NOMO-1 treated with DMSO at 0.1 percent for 48 hours (cell line): Measurements from ENCODE around the gene SHBG.

ENCODE experiments used
- DNase-seq: peaks from one replicate; lab custom pipeline; 2025; ENCODE audit not compliant: unreplicated experiment; lab: John Stamatoyannopoulos, UW

Gene SHBG

DNA sequence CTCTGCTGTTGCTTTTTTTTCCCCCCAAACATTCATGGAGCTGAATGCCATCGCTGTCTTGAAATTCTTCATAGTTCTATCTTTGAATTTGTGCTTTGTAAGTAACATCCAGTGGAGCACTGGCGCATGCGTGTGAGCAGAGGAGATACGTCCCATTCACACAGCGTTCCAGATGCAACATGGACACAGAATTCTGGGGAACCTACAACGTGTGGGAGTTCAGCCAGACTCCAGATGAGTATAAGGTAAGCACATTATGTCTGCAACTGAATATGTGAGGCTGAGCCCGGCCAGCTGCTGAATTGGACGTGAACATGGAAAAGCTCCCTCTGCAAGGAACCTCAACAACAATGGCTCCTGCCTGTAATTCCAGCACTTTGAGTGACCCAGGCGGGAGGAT lies 16.5 kb downstream of the SHBG start:
- DNase-seq, result no peak

DNA sequence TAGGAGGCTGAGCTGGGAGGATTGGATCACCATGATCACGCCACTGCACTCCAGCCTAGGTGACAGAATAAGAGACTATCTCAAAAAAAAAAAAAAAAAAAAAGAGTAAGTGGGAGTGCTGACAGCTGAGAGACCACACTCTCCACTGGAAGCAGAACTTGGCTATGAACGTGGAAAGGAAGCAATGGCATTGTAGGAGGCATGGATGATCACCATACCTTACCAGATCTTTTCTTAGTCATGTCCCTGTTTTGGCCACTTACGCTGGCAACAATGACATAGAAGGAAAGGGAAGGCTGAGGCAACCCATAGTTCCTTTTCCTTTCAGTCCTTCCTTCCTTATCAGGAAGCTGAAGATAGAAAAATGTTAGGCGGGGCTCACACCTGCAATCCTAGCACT lies 17.1 kb downstream of the SHBG start:
- no peak for DNase-seq

DNA sequence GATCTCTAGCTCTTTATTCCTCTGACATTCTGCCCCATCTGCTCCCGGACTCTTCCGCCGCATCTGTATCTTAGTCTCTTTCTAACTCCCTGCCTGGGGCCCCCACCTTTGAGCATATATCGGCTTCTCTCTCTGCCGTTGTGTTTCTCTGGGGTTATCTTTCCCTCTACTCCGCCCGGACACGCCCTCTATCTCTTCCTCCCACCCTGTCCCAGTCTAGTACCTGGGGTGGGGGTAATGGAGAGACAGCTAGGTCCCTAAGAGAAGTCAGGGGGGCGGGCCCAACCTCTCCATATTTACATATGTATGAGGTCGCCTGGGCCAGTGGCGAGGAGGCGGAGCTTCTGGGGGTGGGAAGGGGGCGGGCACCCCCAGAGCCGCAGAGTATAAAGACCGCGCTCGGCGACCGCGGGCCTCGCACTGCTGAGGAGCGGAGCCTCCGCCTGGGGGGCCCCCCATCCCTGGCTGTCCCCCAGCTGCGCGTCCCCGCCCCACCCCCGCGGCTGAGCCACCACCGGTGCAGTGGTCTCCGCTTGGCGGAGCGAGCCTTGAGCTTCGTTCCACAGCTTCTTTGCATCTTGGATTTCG lies 20.7 kb downstream of the SHBG start, which contains the start of gene ATP1B2:
Gene ATP1B2 (plus strand): TSS at position 418 of the 588 bp plus-strand sequence. CDS start 593 bp downstream, outside the sequence.
- DNase-seq, result peak; percentile 47

DNA sequence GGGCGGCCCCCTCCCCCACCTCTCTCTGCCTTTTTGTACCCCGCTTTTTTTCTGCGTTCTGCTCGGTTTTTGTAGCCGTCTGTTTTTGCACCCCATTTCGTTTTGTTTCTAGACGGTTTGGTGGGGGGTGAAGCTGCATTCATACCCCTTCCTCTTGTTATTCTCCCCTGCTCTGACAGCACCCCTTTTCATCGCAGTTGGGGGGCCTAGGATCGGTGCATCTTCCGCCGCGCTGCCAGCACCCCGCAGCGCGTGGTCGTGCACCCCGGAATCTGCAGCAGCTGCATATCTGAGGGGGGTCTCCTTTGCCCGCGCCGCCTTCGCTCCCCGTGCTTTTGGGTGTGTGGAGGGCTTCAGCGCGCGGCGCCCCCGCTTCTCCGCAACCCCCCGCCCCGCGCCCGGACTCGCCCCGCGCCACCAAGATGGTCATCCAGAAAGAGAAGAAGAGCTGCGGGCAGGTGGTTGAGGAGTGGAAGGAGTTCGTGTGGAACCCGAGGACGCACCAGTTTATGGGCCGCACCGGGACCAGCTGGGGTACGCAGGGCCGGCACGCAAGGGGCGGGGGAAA lies 21.2 kb downstream of the SHBG start:
- DNase-seq, result no peak

DNA sequence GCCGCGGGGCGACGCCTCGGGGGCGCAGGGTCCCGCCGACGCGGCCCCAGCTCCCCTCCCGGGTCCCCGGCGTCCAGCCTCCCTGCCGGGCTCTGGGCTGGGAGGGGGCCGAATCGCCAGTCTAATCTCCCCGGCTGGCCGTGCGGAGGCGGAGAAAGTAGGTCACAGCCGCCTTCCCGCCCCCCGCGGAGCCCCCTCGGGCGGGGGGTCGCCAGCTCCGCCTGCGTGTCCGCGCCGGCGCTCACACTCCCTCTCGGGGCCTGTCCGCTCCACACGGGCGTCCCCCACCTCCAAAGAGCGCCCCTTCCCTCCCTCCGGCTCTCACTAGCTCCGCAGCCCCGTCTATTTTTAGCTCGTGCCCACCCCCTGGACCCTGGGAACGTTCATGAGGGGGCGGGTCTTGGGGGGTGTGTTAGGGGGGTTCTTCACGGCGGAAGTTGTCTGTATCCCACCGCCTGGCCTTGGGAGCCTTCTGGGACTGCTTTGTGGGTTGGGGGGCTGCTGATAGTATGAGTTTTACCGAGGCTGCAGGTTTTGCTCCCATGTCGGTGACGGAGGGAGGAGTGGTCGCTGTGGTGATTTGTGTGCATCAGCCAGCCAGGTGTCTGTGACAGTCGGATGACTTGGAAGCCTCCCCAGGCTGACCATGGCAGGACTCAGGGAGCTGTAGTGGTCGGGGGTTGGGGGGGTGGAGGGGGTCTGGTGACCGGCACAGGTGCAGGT lies 21.9 kb downstream of the SHBG start:
- DNase-seq, result no peak

DNA sequence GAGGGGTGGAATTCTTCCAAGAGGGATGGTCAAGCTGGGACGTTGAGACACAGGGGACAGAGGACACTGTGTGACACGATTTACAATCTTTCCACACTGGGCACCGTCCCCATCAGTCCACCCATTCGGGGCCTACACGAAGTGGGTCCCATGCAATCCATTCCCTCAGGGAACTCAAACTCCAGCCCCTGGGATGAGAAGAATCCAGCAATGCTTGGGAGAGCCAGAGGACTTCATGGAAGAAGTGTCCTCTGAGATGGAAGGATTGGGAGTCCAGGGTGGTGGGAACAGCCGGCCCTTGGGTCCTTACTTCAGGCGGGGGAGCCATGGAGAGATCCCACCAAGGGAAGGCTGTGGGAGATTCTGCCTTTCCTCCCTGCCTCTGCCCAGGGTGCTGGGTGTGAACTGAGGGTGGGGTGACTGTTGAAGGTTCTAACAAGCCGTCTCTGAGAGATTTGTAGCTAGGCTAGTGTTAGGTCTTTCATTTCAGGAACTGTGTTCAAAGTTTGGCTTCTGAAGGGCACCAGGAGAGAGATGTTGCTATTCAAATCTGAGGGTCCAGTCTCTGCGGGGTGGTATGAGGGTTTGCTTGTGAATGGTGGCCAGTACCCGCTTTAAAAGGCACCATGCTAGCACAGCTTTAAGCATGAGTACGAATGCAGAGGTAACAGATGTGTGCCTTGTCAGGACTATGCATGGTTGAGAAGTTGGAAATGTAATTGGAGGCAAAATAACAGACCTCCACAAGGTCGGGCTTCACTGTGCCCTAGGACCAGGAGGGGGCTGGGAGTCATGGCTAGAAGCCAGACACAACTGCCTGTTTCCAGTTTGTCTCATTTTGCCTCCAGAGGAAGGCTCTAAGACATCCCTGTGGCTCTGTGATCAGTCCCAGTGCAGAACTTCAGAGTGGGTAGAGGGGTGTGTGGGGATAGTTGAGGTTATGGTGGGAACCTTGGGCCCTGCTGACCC lies 22.7 kb downstream of the SHBG start:
- no peak for DNase-seq

DNA sequence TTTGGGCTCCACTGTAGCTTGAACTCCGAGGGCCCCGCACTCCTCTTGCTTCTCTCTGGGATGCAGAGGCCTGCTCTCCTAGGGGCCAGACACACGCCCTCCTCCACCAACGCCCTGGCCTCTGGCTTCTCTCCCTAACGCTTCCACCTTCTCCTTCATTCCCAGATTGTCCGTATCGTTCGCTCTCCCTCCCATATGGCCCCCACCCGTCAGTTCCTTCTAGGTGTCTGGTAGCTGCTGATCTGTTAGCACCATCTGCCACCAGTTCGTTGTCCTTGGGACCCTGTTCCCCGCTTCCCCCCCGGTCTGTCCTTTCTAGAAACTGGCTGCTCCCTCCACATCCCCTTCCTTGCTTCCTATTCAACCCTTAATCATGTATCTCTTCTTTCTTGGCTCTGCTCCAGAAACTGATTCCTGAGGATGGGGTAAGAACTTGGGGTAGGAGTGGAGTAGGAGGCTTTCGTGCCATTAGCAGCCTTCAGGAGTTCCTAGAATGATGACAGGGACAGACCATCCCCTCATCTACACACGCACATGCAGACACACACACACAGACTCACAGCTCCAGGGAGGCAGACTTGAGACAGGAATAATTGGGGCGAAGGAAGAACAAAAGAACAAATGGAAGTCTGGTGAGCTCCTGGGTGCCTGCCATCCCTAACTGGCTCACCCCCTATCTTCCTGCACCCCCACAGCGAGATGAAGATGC lies 25.1 kb downstream of the SHBG start:
- no peak for DNase-seq

DNA sequence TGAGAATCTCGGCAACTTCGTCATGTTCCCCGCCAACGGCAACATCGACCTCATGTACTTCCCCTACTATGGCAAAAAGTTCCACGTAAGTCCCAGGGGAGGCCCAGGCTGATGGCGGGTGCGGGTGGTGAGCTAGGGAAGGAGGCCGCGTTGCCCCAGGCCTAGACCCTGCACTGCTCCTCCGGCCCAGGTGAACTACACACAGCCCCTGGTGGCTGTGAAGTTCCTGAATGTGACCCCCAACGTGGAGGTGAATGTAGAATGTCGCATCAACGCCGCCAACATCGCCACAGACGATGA lies 25.6 kb downstream of the SHBG start:
- no peak for DNase-seq

DNA sequence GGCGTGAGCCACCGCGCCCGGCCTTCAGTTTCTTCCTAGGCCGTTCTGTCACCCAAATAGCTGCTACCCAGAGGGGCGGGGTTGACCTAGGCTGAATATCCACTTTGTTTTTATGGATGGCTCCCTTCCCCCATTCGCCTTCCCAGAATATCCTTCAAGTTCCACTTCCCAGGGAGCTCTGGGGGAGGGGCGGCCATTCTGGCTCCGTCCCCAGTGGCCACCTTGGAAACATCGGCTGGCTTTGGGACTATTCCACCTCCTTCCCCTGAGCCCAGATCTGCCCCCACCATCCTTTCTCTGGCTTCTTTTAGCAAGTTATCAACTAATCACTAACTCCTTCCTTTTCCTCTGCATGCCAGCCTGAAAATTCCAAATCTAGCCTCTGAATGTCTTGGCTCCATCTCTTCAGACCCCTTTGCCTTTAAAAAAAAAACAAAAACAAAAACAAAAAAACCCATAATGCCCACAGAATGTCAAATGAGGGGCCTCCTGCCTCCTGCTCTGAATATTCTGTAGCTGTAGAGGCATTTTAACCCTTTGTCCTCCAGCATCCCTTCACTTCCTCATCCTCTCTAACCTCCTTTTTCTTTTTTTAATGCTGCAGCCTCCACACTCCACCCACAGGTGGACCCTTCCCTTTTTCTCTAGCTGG lies 27.1 kb downstream of the SHBG start:
- DNase-seq, result no peak

DNA sequence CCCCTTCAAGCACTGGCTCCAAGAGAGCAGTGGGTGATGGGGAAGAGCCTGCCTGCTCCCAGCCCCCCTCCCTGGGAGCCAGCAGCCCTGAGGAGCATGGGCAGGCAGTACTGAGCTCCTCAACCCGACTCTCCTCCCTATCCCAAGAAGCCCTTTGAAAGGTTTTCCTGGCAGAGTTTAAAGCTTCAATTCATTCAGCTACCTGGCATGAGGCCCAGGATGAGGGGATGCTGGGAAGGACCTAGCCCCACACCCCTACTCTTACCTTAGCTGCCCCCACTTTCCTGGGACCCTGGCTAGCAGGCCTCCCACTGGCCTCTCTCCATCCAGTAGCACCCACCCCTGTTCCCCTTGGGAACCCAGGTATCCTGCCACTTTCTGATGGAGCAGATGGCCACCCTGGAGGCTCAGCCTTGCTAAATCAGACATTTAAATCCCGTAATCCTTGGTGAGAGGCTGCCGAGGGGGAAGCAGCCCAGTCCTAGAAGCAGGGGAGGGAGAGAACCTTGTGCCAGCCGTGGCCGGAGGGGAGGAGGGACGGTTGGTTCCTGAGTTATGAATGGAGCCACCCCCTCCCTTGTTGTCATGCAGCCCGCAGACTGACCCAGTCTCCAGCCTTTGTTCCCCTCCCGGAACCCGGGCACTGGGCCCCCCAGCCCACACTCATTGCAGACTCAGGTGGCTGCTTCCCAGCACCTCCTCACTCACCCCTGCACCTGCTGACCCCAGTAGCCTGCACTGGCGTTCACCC lies 37.9 kb downstream of the SHBG start:
- DNase-seq, result no peak

DNA sequence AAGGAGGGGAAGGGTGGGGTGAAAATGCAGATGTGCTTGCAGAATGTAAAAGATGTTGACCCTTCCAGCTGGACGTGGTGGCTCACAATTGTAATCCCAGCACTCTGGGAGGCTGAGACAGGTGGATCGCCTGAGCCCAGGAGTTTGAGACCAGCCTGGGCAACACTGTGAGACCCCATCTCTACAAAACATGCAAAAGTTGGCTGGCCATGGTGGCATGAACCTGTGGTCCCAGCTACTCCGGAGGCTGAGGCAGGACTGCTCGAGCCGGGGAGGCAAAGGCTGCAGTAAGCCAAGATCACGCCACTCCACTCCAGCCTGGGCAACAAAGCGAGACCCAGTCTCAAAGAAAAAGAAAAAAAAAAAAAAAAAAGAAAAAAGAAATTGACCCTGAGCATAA lies 38.5 kb downstream of the SHBG start:
- no peak for DNase-seq

DNA sequence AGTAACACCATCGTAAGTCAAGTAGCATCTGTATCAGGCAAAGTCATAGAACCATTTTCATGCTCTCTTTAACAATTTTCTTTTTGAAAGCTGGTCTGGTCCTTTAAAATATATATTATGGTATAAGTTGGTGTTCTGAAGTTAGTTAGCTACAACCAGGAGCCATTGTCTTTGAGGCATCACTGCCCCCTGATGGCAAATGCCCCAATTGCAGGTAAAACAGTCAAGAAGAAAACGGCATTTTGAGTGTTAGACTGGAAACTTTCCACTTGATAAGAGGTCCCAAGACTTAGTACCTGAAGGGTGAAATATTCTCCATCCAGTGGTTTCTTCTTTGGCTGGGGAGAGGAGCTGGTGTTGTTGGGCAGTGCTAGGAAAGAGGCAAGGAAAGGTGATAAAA lies 43.3 kb downstream of the SHBG start:
- peak; percentile 19 for DNase-seq

DNA sequence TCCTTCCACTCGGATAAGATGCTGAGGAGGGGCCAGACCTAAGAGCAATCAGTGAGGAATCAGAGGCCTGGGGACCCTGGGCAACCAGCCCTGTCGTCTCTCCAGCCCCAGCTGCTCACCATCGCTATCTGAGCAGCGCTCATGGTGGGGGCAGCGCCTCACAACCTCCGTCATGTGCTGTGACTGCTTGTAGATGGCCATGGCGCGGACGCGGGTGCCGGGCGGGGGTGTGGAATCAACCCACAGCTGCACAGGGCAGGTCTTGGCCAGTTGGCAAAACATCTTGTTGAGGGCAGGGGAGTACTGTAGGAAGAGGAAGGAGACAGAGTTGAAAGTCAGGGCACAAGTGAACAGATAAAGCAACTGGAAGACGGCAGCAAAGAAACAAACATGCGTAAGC lies 45.0 kb downstream of the SHBG start:
- DNase-seq, result no peak

DNA sequence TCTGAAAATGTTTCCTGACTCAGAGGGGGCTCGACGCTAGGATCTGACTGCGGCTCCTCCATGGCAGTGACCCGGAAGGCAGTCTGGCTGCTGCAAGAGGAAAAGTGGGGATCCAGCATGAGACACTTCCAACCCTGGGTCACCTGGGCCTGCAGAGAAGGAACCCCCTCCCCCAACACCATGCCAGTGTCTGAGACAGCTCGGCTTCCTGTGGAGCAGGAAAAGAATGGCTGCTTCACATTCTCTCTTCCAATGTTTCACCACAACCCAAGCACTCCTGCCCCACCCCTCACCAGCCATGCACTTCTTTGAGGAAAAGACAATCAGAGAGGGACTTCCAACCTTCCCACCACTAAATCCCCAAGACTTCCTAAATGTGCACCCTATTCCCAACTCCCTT lies 46.6 kb downstream of the SHBG start:
- DNase-seq, result no peak

DNA sequence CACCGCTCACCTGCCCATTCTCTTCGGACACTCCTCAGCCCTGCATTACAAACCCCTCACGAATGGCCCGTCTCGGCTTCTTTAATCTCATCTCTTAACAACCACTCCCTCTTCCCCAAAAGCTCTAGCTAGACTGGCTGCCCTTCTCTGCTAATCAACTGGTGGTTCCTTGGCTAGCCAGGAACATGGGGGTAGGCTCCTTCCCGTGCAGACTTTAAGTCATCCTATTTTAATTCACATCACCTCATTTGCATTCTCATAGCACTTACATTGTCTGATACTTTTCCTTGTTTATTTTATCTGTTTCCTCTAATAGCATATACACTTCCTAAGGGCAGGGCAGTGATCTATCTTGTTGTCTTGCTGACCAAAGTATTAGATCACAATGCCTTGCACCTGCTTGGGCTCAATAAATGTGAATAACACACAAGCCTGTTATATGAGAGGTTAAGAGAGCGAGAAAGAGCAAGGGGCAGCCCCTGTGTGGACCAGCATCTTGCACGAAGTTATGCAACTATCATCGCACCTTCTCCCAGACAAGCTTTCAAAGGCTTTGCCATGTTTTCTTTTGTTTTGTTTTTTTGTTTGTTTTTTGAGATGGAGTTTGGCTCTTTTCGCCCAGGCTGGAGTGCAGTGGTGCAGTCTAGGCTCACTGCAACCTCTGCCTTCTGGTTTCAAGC lies 47.6 kb downstream of the SHBG start:
- no peak for DNase-seq
